Measurements from ENCODE around the gene RAB35.

RAB35 gene

GRCh38 chr12:120076651-120077050 is 39.9 kb downstream of the RAB35 start:
- no peaks in the 10 kb centered on the region for H3K36me3 ChIP-seq (ENCODE audit: control insufficient read depth in 1 of 2, insufficient read depth in 2 of 2, low read length in 2 of 2)
- H3K27ac ChIP-seq (ENCODE audit: low read depth, low read length) = no peak overlapping the region
- H3K4me3 ChIP-seq (ENCODE audit: low read depth in 1 of 2, low read length in 2 of 2) = no peak overlapping the region
- no peak overlapping the region for H3K9ac ChIP-seq (ENCODE audit: low read depth in 1 of 2, low read length in 2 of 2)
- peaks cover 5 to 15% of the 10 kb centered on the region in 2 donors for H3K4me1 ChIP-seq (ENCODE audit: control insufficient read depth in 1 of 2, insufficient read depth in 2 of 2, low read length in 2 of 2)
- no peaks in the 10 kb centered on the region for H3K27me3 ChIP-seq (ENCODE audit: control insufficient read depth in 1 of 2, insufficient read depth in 2 of 2, low read length in 2 of 2)
- no peaks in the 10 kb centered on the region for H3K9me3 ChIP-seq (ENCODE audit: control insufficient read depth in 1 of 2, low read length in 2 of 2)

DNA sequence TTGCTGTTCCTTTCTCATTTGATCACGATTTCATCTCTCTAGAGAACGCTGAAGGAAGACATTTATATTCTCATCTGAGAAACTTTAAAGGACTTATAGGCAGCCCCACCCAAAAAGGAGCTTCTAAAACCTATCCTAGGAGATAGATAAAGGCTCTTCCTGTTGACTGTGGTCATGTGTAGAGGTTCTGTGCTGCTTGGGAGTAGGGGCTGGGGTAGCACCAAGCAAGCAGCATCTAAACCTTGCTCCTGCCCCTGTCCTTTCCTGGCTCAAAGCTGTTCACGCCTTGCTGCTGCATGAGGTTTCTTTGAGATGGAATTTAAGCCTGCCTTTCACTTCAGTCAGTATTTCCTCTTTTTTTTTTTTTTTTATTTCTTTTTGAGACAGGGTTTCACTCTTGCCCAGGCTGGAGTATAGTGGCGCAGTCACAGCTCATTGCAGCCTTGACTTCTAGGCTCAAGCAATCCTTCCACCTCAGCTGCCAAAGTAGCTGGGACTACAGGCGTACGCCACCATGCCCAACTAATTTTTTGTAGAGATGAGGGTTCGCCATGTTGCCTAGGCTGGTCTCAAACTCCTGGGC is 41.4 kb downstream of the RAB35 start:
- H3K27ac ChIP-seq (ENCODE audit: low read depth, low read length) = no peak overlapping the region

GRCh38 chr12:120072472-120073249 is 43.9 kb downstream of the RAB35 start:
- Histone ChIP-seq H3K4me1 (ENCODE audit: control insufficient read depth in 1 of 2, insufficient read depth in 2 of 2, low read length in 2 of 2) (no peaks in the 10 kb centered on the region), H3K9ac (ENCODE audit: low read depth in 1 of 2, low read length in 2 of 2) (no peak overlapping the region), H3K4me3 (ENCODE audit: low read depth in 1 of 2, low read length in 2 of 2) (no peak overlapping the region), H3K36me3 (ENCODE audit: control insufficient read depth in 1 of 2, insufficient read depth in 2 of 2, low read length in 2 of 2) (no peaks in the 10 kb centered on the region), H3K27ac (ENCODE audit: low read depth, low read length) (no peak overlapping the region), H3K9me3 (ENCODE audit: control insufficient read depth in 1 of 2, low read length in 2 of 2) (no peaks in the 10 kb centered on the region), H3K27me3 (ENCODE audit: control insufficient read depth in 1 of 2, insufficient read depth in 2 of 2, low read length in 2 of 2) (no peaks in the 10 kb centered on the region)

More for the DNA sequence above, 41.4 kb downstream of the RAB35 start:
- no peaks in the 10 kb centered on the region for H3K36me3 ChIP-seq (ENCODE audit: control insufficient read depth in 1 of 2, insufficient read depth in 2 of 2, low read length in 2 of 2)
- no peaks in the 10 kb centered on the region for H3K27me3 ChIP-seq (ENCODE audit: control insufficient read depth in 1 of 2, insufficient read depth in 2 of 2, low read length in 2 of 2)
- no peak overlapping the region for H3K9ac ChIP-seq (ENCODE audit: low read depth in 1 of 2, low read length in 2 of 2)
- H3K9me3 ChIP-seq (ENCODE audit: control insufficient read depth in 1 of 2, low read length in 2 of 2) = no peaks in the 10 kb centered on the region
- no peak overlapping the region for H3K4me3 ChIP-seq (ENCODE audit: low read depth in 1 of 2, low read length in 2 of 2)
- H3K4me1 ChIP-seq (ENCODE audit: control insufficient read depth in 1 of 2, insufficient read depth in 2 of 2, low read length in 2 of 2) = peaks cover 5 to 15% of the 10 kb centered on the region in 2 donors

DNA sequence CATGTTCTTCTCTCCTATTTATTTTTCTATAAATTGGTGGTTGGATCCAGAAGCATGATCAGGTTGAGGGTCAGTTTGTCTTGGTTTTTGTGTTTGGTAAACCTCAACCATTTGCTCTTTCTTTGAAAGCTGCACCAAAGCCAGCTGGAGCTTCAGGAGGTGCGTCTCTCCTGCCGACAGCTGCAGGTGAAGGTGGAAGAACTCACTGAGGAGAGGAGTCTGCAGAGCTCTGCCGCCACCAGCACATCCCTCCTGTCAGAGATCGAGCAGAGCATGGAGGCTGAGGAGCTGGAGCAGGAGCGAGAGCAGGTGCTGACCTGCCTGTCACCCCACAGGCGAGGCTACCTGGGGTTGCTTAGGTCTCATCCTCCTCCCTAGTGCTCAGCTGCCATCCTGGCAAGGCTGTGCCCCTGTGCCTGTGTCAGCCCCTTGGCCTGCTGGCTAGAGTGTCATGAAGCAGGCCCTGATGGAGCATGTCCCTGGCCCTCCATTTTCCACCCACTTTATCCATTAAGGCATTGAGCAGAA is 45.0 kb downstream of the RAB35 start:
- Histone ChIP-seq H3K4me1 (ENCODE audit: control insufficient read depth in 1 of 2, insufficient read depth in 2 of 2, low read length in 2 of 2) (no peaks in the 10 kb centered on the region), H3K27ac (ENCODE audit: low read depth, low read length) (no peak overlapping the region), H3K36me3 (ENCODE audit: control insufficient read depth in 1 of 2, insufficient read depth in 2 of 2, low read length in 2 of 2) (no peaks in the 10 kb centered on the region), H3K4me3 (ENCODE audit: low read depth in 1 of 2, low read length in 2 of 2) (no peak overlapping the region), H3K27me3 (ENCODE audit: control insufficient read depth in 1 of 2, insufficient read depth in 2 of 2, low read length in 2 of 2) (no peaks in the 10 kb centered on the region), H3K9me3 (ENCODE audit: control insufficient read depth in 1 of 2, low read length in 2 of 2) (no peaks in the 10 kb centered on the region), H3K9ac (ENCODE audit: low read depth in 1 of 2, low read length in 2 of 2) (no peak overlapping the region)

DNA sequence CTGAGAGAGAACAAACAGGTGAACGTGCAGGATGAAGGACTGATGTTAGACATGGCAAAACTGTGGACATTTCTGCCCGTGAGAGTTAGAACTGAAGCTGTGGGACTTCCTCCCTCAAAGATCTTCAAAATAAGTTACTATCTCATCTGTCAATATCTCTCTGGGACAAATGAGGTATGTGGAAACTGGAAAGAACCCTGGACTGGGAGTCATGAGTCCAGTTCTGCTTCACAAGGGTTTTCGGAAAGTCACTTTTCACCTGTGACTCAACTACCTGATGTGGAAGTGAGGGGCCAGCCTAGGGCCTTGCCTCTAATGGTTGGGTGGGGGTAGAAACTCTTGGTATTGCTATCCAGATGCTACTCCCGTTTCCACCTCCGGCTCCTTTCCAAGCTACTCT is 47.3 kb downstream of the RAB35 start:
- H3K9me3 ChIP-seq (ENCODE audit: control insufficient read depth in 1 of 2, low read length in 2 of 2) = no peaks in the 10 kb centered on the region
- H3K27ac ChIP-seq (ENCODE audit: low read depth, low read length) = no peak overlapping the region
- H3K36me3 ChIP-seq (ENCODE audit: control insufficient read depth in 1 of 2, insufficient read depth in 2 of 2, low read length in 2 of 2) = no peaks in the 10 kb centered on the region
- H3K4me1 ChIP-seq (ENCODE audit: control insufficient read depth in 1 of 2, insufficient read depth in 2 of 2, low read length in 2 of 2) = no peaks in the 10 kb centered on the region
- H3K27me3 ChIP-seq (ENCODE audit: control insufficient read depth in 1 of 2, insufficient read depth in 2 of 2, low read length in 2 of 2) = no peaks in the 10 kb centered on the region
- H3K4me3 ChIP-seq (ENCODE audit: low read depth in 1 of 2, low read length in 2 of 2) = no peak overlapping the region
- H3K9ac ChIP-seq (ENCODE audit: low read depth in 1 of 2, low read length in 2 of 2) = no peak overlapping the region

DNA sequence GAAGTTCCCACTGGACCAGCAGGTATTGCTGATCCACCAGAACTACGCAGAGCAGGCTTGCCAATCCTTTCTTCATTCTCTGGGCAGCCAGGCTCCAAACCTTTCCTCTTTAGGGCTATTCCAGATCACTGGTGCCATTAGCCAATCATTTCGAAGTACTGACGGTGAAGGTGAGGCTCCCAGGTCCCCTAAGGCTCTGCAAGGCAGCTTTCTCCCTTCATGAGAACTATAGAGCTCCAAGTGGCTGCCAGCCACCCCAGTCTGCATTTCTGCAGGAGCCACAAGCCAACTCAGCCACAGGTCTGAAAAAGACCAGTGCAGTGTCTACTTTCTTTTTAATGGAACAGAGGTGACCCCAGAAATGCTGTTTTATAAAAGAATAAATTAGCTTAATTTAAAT is 48.7 kb downstream of the RAB35 start:
- Histone ChIP-seq H3K36me3 (ENCODE audit: control insufficient read depth in 1 of 2, insufficient read depth in 2 of 2, low read length in 2 of 2) (no peaks in the 10 kb centered on the region), H3K4me1 (ENCODE audit: control insufficient read depth in 1 of 2, insufficient read depth in 2 of 2, low read length in 2 of 2) (no peaks in the 10 kb centered on the region), H3K4me3 (ENCODE audit: low read depth in 1 of 2, low read length in 2 of 2) (no peak overlapping the region), H3K27me3 (ENCODE audit: control insufficient read depth in 1 of 2, insufficient read depth in 2 of 2, low read length in 2 of 2) (no peaks in the 10 kb centered on the region), H3K27ac (ENCODE audit: low read depth, low read length) (no peak overlapping the region), H3K9me3 (ENCODE audit: control insufficient read depth in 1 of 2, low read length in 2 of 2) (no peaks in the 10 kb centered on the region), H3K9ac (ENCODE audit: low read depth in 1 of 2, low read length in 2 of 2) (no peak overlapping the region)

GRCh38 chr12:120067084-120067869 is 49.3 kb downstream of the RAB35 start:
- Histone ChIP-seq H3K4me1 (ENCODE audit: control insufficient read depth in 1 of 2, insufficient read depth in 2 of 2, low read length in 2 of 2) (no peaks in the 10 kb centered on the region), H3K4me3 (ENCODE audit: low read depth in 1 of 2, low read length in 2 of 2) (no peak overlapping the region), H3K9me3 (ENCODE audit: control insufficient read depth in 1 of 2, low read length in 2 of 2) (no peaks in the 10 kb centered on the region), H3K27me3 (ENCODE audit: control insufficient read depth in 1 of 2, insufficient read depth in 2 of 2, low read length in 2 of 2) (no peaks in the 10 kb centered on the region), H3K36me3 (ENCODE audit: control insufficient read depth in 1 of 2, insufficient read depth in 2 of 2, low read length in 2 of 2) (no peaks in the 10 kb centered on the region), H3K27ac (ENCODE audit: low read depth, low read length) (no peak overlapping the region), H3K9ac (ENCODE audit: low read depth in 1 of 2, low read length in 2 of 2) (no peak overlapping the region)

GRCh38 chr12:120066341-120066740 is 50.2 kb downstream of the RAB35 start:
- no peaks in the 10 kb centered on the region for H3K36me3 ChIP-seq (ENCODE audit: control insufficient read depth in 1 of 2, insufficient read depth in 2 of 2, low read length in 2 of 2)
- no peak overlapping the region for H3K9ac ChIP-seq (ENCODE audit: low read depth in 1 of 2, low read length in 2 of 2)
- H3K27ac ChIP-seq (ENCODE audit: low read depth, low read length) = no peak overlapping the region
- H3K27me3 ChIP-seq (ENCODE audit: control insufficient read depth in 1 of 2, insufficient read depth in 2 of 2, low read length in 2 of 2) = no peaks in the 10 kb centered on the region
- no peaks in the 10 kb centered on the region for H3K4me1 ChIP-seq (ENCODE audit: control insufficient read depth in 1 of 2, insufficient read depth in 2 of 2, low read length in 2 of 2)
- H3K9me3 ChIP-seq (ENCODE audit: control insufficient read depth in 1 of 2, low read length in 2 of 2) = no peaks in the 10 kb centered on the region
- no peak overlapping the region for H3K4me3 ChIP-seq (ENCODE audit: low read depth in 1 of 2, low read length in 2 of 2)

DNA sequence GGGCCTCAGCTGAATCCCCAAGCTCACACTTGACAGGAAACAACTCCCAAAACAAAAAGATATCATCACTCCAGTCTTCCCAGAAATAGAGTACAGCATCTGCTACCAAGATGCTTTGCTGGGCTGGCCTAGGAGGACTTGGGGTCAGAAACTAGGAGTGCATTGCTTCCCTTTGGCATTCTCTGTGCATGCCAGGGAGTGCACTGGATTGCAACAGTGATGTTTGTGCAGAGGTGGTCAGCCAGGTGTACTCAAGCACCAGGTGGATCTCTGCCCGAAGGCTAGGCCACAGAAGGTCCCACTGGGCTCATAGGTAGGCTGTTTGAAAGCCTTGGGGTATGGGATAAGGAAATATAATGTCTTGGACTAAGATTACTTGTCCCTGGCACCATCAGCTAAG is 51.1 kb downstream of the RAB35 start:
- Histone ChIP-seq H3K36me3 (ENCODE audit: control insufficient read depth in 1 of 2, insufficient read depth in 2 of 2, low read length in 2 of 2) (no peaks in the 10 kb centered on the region), H3K4me3 (ENCODE audit: low read depth in 1 of 2, low read length in 2 of 2) (no peak overlapping the region), H3K9me3 (ENCODE audit: control insufficient read depth in 1 of 2, low read length in 2 of 2) (no peaks in the 10 kb centered on the region), H3K27ac (ENCODE audit: low read depth, low read length) (no peak overlapping the region), H3K4me1 (ENCODE audit: control insufficient read depth in 1 of 2, insufficient read depth in 2 of 2, low read length in 2 of 2) (no peaks in the 10 kb centered on the region), H3K9ac (ENCODE audit: low read depth in 1 of 2, low read length in 2 of 2) (no peak overlapping the region), H3K27me3 (ENCODE audit: control insufficient read depth in 1 of 2, insufficient read depth in 2 of 2, low read length in 2 of 2) (no peaks in the 10 kb centered on the region)
